ENCODE data around the gene CD70. TPM values are rescaled to one million over a fixed set of nuclear protein-coding genes. Genes with fewer than 3 reads are reported as not detected.
"Not testable (repeated sequence)": the region's sequence is repeated elsewhere in the genome, so short reads cannot be mapped to it uniquely, and the experiment has no call there.

Gene CD70
- total and polyA plus RNA-seq, 2 donors (not counting 1 experiment from before 2014, with no cell fraction given), result not detected

DNA sequence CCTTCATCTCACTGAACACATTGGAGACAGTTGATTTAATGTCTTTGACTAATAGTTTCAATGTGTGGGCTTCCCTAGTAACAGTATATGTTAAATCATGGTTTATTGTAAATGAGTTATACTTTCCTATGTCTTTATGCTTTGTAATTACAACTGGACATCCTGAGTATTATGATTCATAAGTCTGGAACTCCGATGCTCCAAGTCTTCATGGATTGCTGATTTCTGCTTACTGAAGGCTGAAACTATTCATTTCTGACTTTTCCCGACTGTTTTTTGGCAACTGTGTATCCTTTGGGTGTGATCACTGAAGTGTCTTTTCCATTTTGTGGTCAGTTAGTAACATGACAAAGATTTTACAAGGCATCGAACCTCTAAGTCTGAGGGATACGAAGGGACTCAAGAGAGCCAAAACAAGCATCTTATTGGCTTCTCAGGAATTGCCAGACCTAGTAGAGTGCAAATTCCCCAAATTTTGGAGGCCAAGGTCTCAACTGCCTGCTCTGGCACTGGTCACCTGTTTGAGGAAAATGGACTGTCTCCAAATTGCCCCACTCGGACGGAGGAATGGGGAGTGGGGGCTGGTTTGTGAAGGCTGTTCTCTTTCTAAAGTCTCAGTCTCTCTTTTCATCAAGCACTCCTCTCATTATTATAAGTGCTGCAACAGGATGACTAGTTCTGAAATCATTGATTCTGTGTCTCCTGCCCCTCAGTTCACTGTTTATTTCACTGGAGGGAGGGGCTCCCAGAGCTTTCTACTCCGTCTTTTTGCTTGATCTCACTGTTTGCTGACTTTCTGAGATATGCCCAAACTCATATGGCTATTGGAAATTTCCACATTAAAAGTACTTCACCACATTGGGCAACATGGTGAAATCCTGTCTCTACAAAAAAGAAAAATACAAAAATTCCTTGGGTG, 20.2 kb upstream of the CD70 start:
- H3K27me3 ChIP-seq (ENCODE audit: control insufficient read depth, insufficient read depth, low read length), result no peaks in the 10 kb centered on the region
- H3K4me3 ChIP-seq (replicated peaks in 1 of 4; ENCODE audit: control extremely low read depth in 1 of 4, insufficient read depth in 1 of 4, low read depth in 3 of 4, low read length in 4 of 4), result no peak overlapping the region
- H3K4me1 ChIP-seq (ENCODE audit: control insufficient read depth, extremely low read depth, insufficient read depth, low read length), result no peaks in the 10 kb centered on the region
- H3K27ac ChIP-seq (ENCODE audit: insufficient read depth, low read length), result peak overlapping the region; percentile 41
- no peak overlapping the region for H2AFZ ChIP-seq (ENCODE audit: low read length)
- no peak for TF ChIP-seq EZH2 (IDR thresholded peaks at IDR 0.05; ENCODE audit: low read length, missing control alignments)
- no peak overlapping the region for H3K9ac ChIP-seq (ENCODE audit: insufficient read depth, low read length)
- DNase-seq (ENCODE audit: low read depth in 2 of 2), result peak; percentile 63 to 99
- H3K36me3 ChIP-seq (ENCODE audit: control insufficient read depth, insufficient read depth, low read length), result no peaks in the 10 kb centered on the region
- H4K20me1 ChIP-seq (ENCODE audit: control insufficient read depth, extremely low read depth, insufficient read depth, low read length), result no peaks in the 10 kb centered on the region
- H3K79me2 ChIP-seq (ENCODE audit: control insufficient read depth, insufficient read depth, low read length), result no peaks in the 10 kb centered on the region
- peak overlapping the region; percentile 2 for H3K4me2 ChIP-seq (ENCODE audit: extremely low read depth, insufficient read depth, low read length)
- H3K9me3 ChIP-seq (ENCODE audit: control insufficient read depth, insufficient read depth, low read depth, low read length), result no peaks in the 10 kb centered on the region

GRCh38 chr19:6608940-6609339, 18.0 kb upstream of the CD70 start:
- H3K4me3 ChIP-seq (replicated peaks in 1 of 4; ENCODE audit: control extremely low read depth in 1 of 4, insufficient read depth in 1 of 4, low read depth in 3 of 4, low read length in 4 of 4), result no peak overlapping the region
- H3K9me3 ChIP-seq (ENCODE audit: control insufficient read depth, insufficient read depth, low read depth, low read length), result no peaks in the 10 kb centered on the region
- H3K9ac ChIP-seq (ENCODE audit: insufficient read depth, low read length), result no peak overlapping the region
- TF ChIP-seq EZH2 (IDR thresholded peaks at IDR 0.05; ENCODE audit: low read length, missing control alignments), result no peak
- no peak for TF ChIP-seq CTCF (conservative IDR thresholded peaks at IDR 0.05 in 1 of 2, IDR thresholded peaks at IDR 0.05 in 1 of 2; ENCODE audit: low read depth in 1 of 2, low read length in 2 of 2)
- no peaks in the 10 kb centered on the region for H4K20me1 ChIP-seq (ENCODE audit: control insufficient read depth, extremely low read depth, insufficient read depth, low read length)
- H3K4me1 ChIP-seq (ENCODE audit: control insufficient read depth, extremely low read depth, insufficient read depth, low read length), result no peaks in the 10 kb centered on the region
- H3K79me2 ChIP-seq (ENCODE audit: control insufficient read depth, insufficient read depth, low read length), result no peaks in the 10 kb centered on the region
- no peak overlapping the region for H2AFZ ChIP-seq (ENCODE audit: low read length)
- H3K27me3 ChIP-seq (ENCODE audit: control insufficient read depth, insufficient read depth, low read length), result no peaks in the 10 kb centered on the region
- H3K36me3 ChIP-seq (ENCODE audit: control insufficient read depth, insufficient read depth, low read length), result no peaks in the 10 kb centered on the region
- H3K27ac ChIP-seq (ENCODE audit: insufficient read depth, low read length), result no peak overlapping the region
- no peak overlapping the region for H3K4me2 ChIP-seq (ENCODE audit: extremely low read depth, insufficient read depth, low read length)
- no peak for DNase-seq (ENCODE audit: low read depth in 2 of 2)

GRCh38 chr19:6608146-6608545, 17.2 kb upstream of the CD70 start:
- not testable (repeated sequence) for H3K79me2 ChIP-seq (ENCODE audit: control insufficient read depth, insufficient read depth, low read length); H3K36me3 ChIP-seq (ENCODE audit: control insufficient read depth, insufficient read depth, low read length); H3K4me1 ChIP-seq (ENCODE audit: control insufficient read depth, extremely low read depth, insufficient read depth, low read length); H3K4me2 ChIP-seq (ENCODE audit: extremely low read depth, insufficient read depth, low read length); H3K9me3 ChIP-seq (ENCODE audit: control insufficient read depth, insufficient read depth, low read depth, low read length); H3K9ac ChIP-seq (ENCODE audit: insufficient read depth, low read length); DNase-seq (ENCODE audit: low read depth in 2 of 2); H4K20me1 ChIP-seq (ENCODE audit: control insufficient read depth, extremely low read depth, insufficient read depth, low read length); H2AFZ ChIP-seq (ENCODE audit: low read length); H3K4me3 ChIP-seq (replicated peaks in 1 of 4; ENCODE audit: control extremely low read depth in 1 of 4, insufficient read depth in 1 of 4, low read depth in 3 of 4, low read length in 4 of 4); H3K27me3 ChIP-seq (ENCODE audit: control insufficient read depth, insufficient read depth, low read length); H3K27ac ChIP-seq (ENCODE audit: insufficient read depth, low read length)

- H2AFZ ChIP-seq (ENCODE audit: low read length); H3K9me3 ChIP-seq (ENCODE audit: control insufficient read depth, insufficient read depth, low read depth, low read length); H3K9ac ChIP-seq (ENCODE audit: insufficient read depth, low read length); H3K36me3 ChIP-seq (ENCODE audit: control insufficient read depth, insufficient read depth, low read length); DNase-seq (ENCODE audit: low read depth in 2 of 2); H3K4me1 ChIP-seq (ENCODE audit: control insufficient read depth, extremely low read depth, insufficient read depth, low read length); H4K20me1 ChIP-seq (ENCODE audit: control insufficient read depth, extremely low read depth, insufficient read depth, low read length); H3K4me2 ChIP-seq (ENCODE audit: extremely low read depth, insufficient read depth, low read length); H3K27ac ChIP-seq (ENCODE audit: insufficient read depth, low read length); H3K4me3 ChIP-seq (replicated peaks in 1 of 4; ENCODE audit: control extremely low read depth in 1 of 4, insufficient read depth in 1 of 4, low read depth in 3 of 4, low read length in 4 of 4); H3K79me2 ChIP-seq (ENCODE audit: control insufficient read depth, insufficient read depth, low read length); H3K27me3 ChIP-seq (ENCODE audit: control insufficient read depth, insufficient read depth, low read length): not testable (repeated sequence)
These were observed 15.5 kb upstream of the CD70 start for GRCh38 chr19:6606276-6607070.

Measured in fibroblast of lung (primary cell).